ENCODE results near the gene CST3.

CST3 gene

DNA sequence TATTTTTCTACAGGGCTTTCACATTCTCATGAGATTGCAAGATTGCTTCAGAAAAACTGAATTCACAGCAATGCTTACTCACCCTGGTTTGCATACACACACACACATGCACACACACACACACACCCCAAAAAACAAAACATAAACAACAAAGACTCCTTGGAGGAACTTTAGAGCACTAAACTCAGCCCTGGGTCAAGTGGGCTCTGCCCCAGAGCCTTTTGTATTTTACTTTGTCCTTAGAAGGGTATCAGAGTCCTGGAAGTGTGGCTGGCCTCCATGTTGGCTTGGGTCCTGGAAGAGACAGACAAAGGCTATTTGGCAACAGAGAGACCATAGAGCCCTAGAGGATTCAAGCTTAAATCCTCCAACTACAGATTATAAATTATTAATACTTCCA, 24.1 kb downstream of the CST3 start:
- Histone ChIP-seq H3K9ac (no peak overlapping the region), H3K36me3 (ENCODE audit: insufficient read depth) (no peaks in the 10 kb centered on the region), H3K4me2 (no peak overlapping the region), H4K20me1 (ENCODE audit: insufficient read depth) (no peaks in the 10 kb centered on the region), H2AFZ (ENCODE audit: low read depth) (no peak overlapping the region), H3K79me2 (ENCODE audit: insufficient read depth, low read depth) (no peaks in the 10 kb centered on the region), H3K4me3 (IDR thresholded peaks at IDR 0.05; ENCODE audit: insufficient read depth, low read depth, low read length) (no peak overlapping the region), H3K27ac (no peak overlapping the region), H3K4me1 (ENCODE audit: low read depth, poor library complexity, severe bottlenecking) (no peaks in the 10 kb centered on the region), H3K27me3 (ENCODE audit: insufficient read depth, low read depth) (no peaks in the 10 kb centered on the region)
- TF ChIP-seq, protein P1, sequence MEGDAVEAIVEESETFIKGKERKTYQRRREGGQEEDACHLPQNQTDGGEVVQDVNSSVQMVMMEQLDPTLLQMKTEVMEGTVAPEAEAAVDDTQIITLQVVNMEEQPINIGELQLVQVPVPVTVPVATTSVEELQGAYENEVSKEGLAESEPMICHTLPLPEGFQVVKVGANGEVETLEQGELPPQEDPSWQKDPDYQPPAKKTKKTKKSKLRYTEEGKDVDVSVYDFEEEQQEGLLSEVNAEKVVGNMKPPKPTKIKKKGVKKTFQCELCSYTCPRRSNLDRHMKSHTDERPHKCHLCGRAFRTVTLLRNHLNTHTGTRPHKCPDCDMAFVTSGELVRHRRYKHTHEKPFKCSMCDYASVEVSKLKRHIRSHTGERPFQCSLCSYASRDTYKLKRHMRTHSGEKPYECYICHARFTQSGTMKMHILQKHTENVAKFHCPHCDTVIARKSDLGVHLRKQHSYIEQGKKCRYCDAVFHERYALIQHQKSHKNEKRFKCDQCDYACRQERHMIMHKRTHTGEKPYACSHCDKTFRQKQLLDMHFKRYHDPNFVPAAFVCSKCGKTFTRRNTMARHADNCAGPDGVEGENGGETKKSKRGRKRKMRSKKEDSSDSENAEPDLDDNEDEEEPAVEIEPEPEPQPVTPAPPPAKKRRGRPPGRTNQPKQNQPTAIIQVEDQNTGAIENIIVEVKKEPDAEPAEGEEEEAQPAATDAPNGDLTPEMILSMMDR (conservative IDR thresholded peaks at IDR 0.05; ENCODE audit: low read depth, low read length): no peak

DNA sequence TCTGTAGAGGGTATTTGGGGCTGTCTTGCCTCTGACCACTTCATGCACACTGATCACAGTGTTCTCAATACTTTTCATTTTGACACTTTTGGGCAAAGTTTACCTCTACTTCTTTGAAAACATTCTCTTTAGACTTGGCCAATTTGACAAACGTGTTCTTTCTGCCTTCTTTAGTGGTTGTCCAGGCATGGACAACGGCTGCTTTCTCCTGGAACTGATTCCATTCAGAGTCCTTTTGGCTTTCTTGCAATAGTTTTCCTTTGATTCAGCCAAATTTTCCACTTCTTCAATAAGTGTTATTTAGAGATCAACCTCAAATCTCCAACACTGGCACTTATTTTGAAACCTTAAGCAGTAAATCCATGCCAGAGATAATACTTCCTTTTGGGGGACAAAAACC, 25.4 kb downstream of the CST3 start:
- Histone ChIP-seq H4K20me1 (ENCODE audit: insufficient read depth) (no peaks in the 10 kb centered on the region), H3K4me2 (no peak overlapping the region), H3K4me3 (IDR thresholded peaks at IDR 0.05; ENCODE audit: insufficient read depth, low read depth, low read length) (no peak overlapping the region), H3K79me2 (ENCODE audit: insufficient read depth, low read depth) (no peaks in the 10 kb centered on the region), H3K9ac (no peak overlapping the region), H3K36me3 (ENCODE audit: insufficient read depth) (no peaks in the 10 kb centered on the region), H3K27ac (no peak overlapping the region), H3K27me3 (ENCODE audit: insufficient read depth, low read depth) (no peaks in the 10 kb centered on the region), H2AFZ (ENCODE audit: low read depth) (no peak overlapping the region), H3K4me1 (ENCODE audit: low read depth, poor library complexity, severe bottlenecking) (no peaks in the 10 kb centered on the region)
- TF ChIP-seq, protein P1 (conservative IDR thresholded peaks at IDR 0.05; ENCODE audit: low read depth, low read length): no peak

DNA sequence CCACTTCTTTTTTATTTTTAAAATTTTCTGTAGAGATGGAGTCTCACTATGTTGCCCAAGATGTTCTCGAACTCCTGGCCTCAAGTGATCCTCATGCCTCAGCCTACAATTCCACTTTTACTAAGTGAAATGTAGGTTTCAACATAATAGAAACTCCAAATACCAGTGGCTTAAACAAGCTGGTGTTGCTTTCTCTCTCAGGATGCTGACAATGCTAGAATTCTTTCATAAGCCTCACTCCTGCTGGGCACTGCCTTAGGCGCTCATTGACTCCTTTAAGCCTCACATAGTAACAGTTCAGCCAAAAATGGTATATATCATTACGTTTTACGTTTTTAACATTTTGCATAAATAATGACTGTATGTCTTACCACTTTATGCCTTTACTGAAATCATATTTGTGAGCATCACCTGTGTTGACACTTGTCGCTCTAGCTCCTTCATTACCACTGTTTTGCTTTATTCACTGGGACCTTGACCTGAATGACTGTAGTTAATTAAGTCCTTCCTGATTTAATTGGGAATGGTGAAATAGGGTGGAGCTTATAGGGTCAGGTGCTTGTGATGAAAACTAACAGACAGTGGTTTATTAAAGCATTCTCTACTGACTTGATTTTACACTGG, 28.2 kb downstream of the CST3 start:
- Histone ChIP-seq H3K27ac (no peak overlapping the region), H3K79me2 (ENCODE audit: insufficient read depth, low read depth) (no peaks in the 10 kb centered on the region), H3K27me3 (ENCODE audit: insufficient read depth, low read depth) (no peaks in the 10 kb centered on the region), H3K4me2 (no peak overlapping the region), H3K9ac (no peak overlapping the region), H3K36me3 (ENCODE audit: insufficient read depth) (no peaks in the 10 kb centered on the region), H2AFZ (ENCODE audit: low read depth) (no peak overlapping the region), H4K20me1 (ENCODE audit: insufficient read depth) (no peaks in the 10 kb centered on the region), H3K4me1 (ENCODE audit: low read depth, poor library complexity, severe bottlenecking) (no peaks in the 10 kb centered on the region), H3K4me3 (IDR thresholded peaks at IDR 0.05; ENCODE audit: insufficient read depth, low read depth, low read length) (no peak overlapping the region)
- TF ChIP-seq, protein P1 (conservative IDR thresholded peaks at IDR 0.05; ENCODE audit: low read depth, low read length): no peak

- no peak overlapping the region for H2AFZ ChIP-seq (ENCODE audit: low read depth)
- no peak overlapping the region for H3K4me2 ChIP-seq
- no peaks in the 10 kb centered on the region for H3K4me1 ChIP-seq (ENCODE audit: low read depth, poor library complexity, severe bottlenecking)
These were observed 29.4 kb downstream of the CST3 start for GRCh38 chr20:23608251-23608846.

More at GRCh38 chr20:23608251-23608846, 29.4 kb downstream of the CST3 start:
- TF ChIP-seq, protein P1 (conservative IDR thresholded peaks at IDR 0.05; ENCODE audit: low read depth, low read length): no peak
- Histone ChIP-seq H3K27ac (no peak overlapping the region), H3K4me3 (IDR thresholded peaks at IDR 0.05; ENCODE audit: insufficient read depth, low read depth, low read length) (no peak overlapping the region), H3K9ac (no peak overlapping the region), H3K27me3 (ENCODE audit: insufficient read depth, low read depth) (no peaks in the 10 kb centered on the region), H4K20me1 (ENCODE audit: insufficient read depth) (no peaks in the 10 kb centered on the region), H3K79me2 (ENCODE audit: insufficient read depth, low read depth) (no peaks in the 10 kb centered on the region), H3K36me3 (ENCODE audit: insufficient read depth) (no peaks in the 10 kb centered on the region)

All from KMS-11 (cell line).